Activated CD8-positive, alpha-beta T cell treated with anti-CD3 and anti-CD28 coated beads for 36 hours (primary cell): Measurements from ENCODE around the gene TAS2R60. TPM values are rescaled to one million over a fixed set of nuclear protein-coding genes. Genes with fewer than 3 reads are reported as not detected.
"Not testable (repeated sequence)": the region's sequence is repeated elsewhere in the genome, so short reads cannot be mapped to it uniquely, and the experiment has no call there.

ENCODE experiments used
- ATAC-seq: fragments of 200-7000 bp; cut with Tn5 transposase; one replicate; pipeline ENCODE4 v1.10.0; 2021; ENCODE audit warnings: mild to moderate bottlenecking, moderate library complexity
- CTCF ChIA-PET: fragments of 350-600 bp; sonication (Branson Sonifier 250); formaldehyde crosslinking; loops from one replicate; lab custom pipeline; 2021; ENCODE audit warnings: antibody characterized with exemption; lab: Charles Lee
- POLR2A ChIA-PET: fragments of 350-600 bp; sonication (Branson Sonifier 250); formaldehyde crosslinking; loops from one replicate; lab custom pipeline; 2021; ENCODE audit warnings: antibody characterized with exemption; lab: Charles Lee
- DNase-seq: peaks from one replicate; pipeline ENCODE4 v3.0.0-alpha.2; 2020
- H3K27ac Mint-ChIP-seq: one replicate; pipeline ENCODE4 v1.8.0; 2021; ENCODE audit warnings: mild to moderate bottlenecking, mixed read lengths
- H3K27me3 Mint-ChIP-seq: one replicate; pipeline ENCODE4 v1.8.0; 2021; ENCODE audit warnings: mixed read lengths
- H3K36me3 Mint-ChIP-seq: one replicate; pipeline ENCODE4 v1.8.0; 2021; ENCODE audit warnings: low read depth, mixed read lengths
- H3K4me1 Mint-ChIP-seq: one replicate; pipeline ENCODE4 v1.8.0; 2021; ENCODE audit warnings: low read depth, mixed read lengths
- H3K4me3 Mint-ChIP-seq: one replicate; pipeline ENCODE4 v1.8.0; 2021; ENCODE audit warnings: mild to moderate bottlenecking, moderate library complexity, mixed read lengths
- H3K9me3 Mint-ChIP-seq: one replicate; pipeline ENCODE4 v1.8.0; 2021; ENCODE audit warnings: mixed read lengths
- CTCF ChIP-seq: fragments of 200-600 bp; IDR thresholded peaks from one replicate; pipeline ENCODE4 v1.8.0; 2022; ENCODE audit warnings: antibody characterized with exemption, mild to moderate bottlenecking
- intact Hi-C: fragments of 100-400 bp; cut with micrococcal nuclease; formaldehyde crosslinking; loops from one replicate; pipeline ENCODE4 v1.10.0; 2022
- total RNA-seq, 2 experiments: library from RNA; stranded (reverse); gene quantifications; one replicate each; pipeline ENCODE4 v1.2.3, GENCODE V29; 2021

Gene TAS2R60
- total RNA-seq, 2 experiments from 2014 or later: not detected

DNA sequence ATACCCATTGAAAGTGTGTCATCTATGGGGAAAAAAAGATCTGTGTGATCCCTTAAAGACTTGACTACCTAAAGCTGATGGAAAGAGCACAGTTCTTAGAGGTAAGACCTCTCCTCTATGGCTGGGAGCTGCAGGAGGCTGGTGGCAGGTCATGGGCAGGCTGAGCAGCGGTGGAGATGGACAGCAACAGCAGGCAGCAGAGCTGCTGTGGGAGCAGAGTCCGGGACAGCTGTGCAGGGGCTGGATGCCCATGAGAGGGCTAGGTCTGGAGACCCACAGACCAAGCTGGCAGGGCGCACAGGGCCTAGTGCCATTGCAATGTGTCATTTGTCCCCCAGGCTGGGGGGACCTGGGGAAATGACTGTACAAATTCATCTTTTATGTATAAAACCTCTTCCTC is 21.2 kb upstream of the TAS2R60 start:
- Mint-ChIP-seq H3K9me3 (peaks cover 4% of the 10 kb centered on the region), H3K27ac (no peak overlapping the region)

GRCh38 chr7:143424476-143424875 is 18.8 kb upstream of the TAS2R60 start:
- DNase-seq, ATAC-seq, H3K27me3 Mint-ChIP-seq, intact Hi-C loops, H3K27ac Mint-ChIP-seq, H3K9me3 Mint-ChIP-seq, H3K36me3 Mint-ChIP-seq, H3K4me3 Mint-ChIP-seq, H3K4me1 Mint-ChIP-seq, POLR2A ChIA-PET: not testable (repeated sequence)
- CTCF ChIA-PET: interaction anchor here (1.3 to 1.6 kb wide), 2 partner anchors 8 to 184 kb away, joined by 3 to 6 read pairs; no protein-coding TSS in a partner anchor

More for the DNA sequence above, 21.2 kb upstream of the TAS2R60 start:
- ChIA-PET POLR2A (no interaction called here), CTCF (interaction anchor here (1.0 to 3.6 kb wide), 2 partner anchors 77 to 182 kb away, joined by 3 to 20 read pairs; no protein-coding TSS in a partner anchor)
- no peak for TF ChIP-seq CTCF
- peaks cover 13% of the 10 kb centered on the region for H3K4me1 Mint-ChIP-seq
- intact Hi-C loops: no loop called here
- H3K4me3 Mint-ChIP-seq: no peak overlapping the region
- H3K36me3 Mint-ChIP-seq: peaks cover 3% of the 10 kb centered on the region
- H3K27me3 Mint-ChIP-seq: no peaks in the 10 kb centered on the region
- DNase-seq: no peak
- no peak for ATAC-seq

DNA sequence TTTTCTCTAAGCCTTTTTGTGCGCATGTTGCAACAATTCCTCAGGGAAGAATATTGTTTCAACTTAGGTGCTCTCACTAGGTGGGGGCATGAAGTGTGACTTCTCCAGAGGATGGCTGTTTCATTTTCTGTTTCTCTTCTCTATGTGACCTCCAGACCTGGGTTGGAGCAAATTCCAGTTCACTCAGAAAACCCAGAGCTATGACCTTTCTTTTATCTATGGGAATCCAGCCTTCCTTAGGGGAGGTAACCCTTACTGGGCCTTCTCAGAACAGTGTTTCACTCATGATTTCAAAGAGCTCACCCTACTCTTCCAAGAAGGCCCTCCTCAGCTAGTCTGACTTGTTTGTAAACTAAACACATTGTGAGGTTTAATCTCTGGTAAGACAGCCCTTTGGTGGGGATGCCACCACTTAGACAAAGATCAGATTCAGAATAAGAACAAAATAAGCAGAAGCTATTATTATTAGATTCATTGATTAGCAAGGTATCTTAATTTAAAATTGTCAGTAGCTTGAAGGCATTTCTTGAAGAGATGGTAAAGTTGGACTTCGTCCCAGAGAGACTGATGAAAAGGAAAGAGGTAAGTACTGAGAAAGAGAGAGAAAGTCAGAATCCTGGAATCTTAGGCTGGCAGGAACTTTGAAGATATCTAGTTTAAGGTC is 16.6 kb upstream of the TAS2R60 start:
- no peaks in the 10 kb centered on the region for H3K9me3 Mint-ChIP-seq
- H3K4me1 Mint-ChIP-seq: peaks cover 6% of the 10 kb centered on the region
- ATAC-seq: peak; percentile 51
- no peaks in the 10 kb centered on the region for H3K36me3 Mint-ChIP-seq
- ChIA-PET POLR2A (no interaction called here), CTCF (interaction anchor here (1.0 to 1.3 kb wide), 3 partner anchors 10 to 186 kb away, joined by 3 to 7 read pairs (median 3); no protein-coding TSS in a partner anchor)
- no peak overlapping the region for H3K4me3 Mint-ChIP-seq
- peak overlapping the region; percentile 52 for H3K27ac Mint-ChIP-seq
- intact Hi-C loops: no loop called here
- H3K27me3 Mint-ChIP-seq: no peaks in the 10 kb centered on the region
- no peak for TF ChIP-seq CTCF
- DNase-seq: no peak

GRCh38 chr7:143429770-143430698 is 13.2 kb upstream of the TAS2R60 start:
- peaks cover 6% of the 10 kb centered on the region for H3K4me1 Mint-ChIP-seq
- ATAC-seq (no peak), DNase-seq (no peak)
- H3K36me3 Mint-ChIP-seq: no peaks in the 10 kb centered on the region
- H3K27me3 Mint-ChIP-seq: no peaks in the 10 kb centered on the region
- ChIA-PET POLR2A (no interaction called here), CTCF (interaction anchor here (0.6 kb wide), 1 partner anchor 13 kb away, joined by 4 read pairs; no protein-coding TSS in a partner anchor)
- intact Hi-C loops: no loop called here
- no peak overlapping the region for H3K4me3 Mint-ChIP-seq
- H3K9me3 Mint-ChIP-seq: no peaks in the 10 kb centered on the region
- TF ChIP-seq CTCF: no peak
- H3K27ac Mint-ChIP-seq: no peak overlapping the region

DNA sequence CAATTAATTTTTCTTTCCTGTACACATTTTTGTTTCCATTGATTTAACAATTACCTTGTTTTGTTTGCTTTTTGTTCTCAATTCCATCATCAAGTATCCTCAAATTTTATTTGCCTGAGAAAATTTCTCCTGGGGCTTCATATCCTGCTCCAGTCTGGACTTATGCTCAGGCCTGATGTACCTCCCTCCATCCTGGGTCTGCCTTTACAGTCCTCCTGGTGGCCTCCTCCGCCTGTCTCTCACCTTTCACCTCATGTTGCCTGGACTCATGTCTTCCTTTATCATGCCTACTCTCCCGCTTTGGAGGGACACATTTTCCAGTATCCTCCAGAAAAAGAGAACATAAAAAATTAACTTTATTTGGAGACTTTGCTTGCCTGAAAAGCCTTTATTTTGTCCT is 12.1 kb upstream of the TAS2R60 start:
- no peaks in the 10 kb centered on the region for H3K27me3 Mint-ChIP-seq
- ChIA-PET POLR2A (no interaction called here), CTCF (interaction anchor here (0.8 to 1.1 kb wide), 4 partner anchors 14 to 216 kb away, joined by 3 to 4 read pairs (median 3); no protein-coding TSS in a partner anchor)
- peaks cover 6% of the 10 kb centered on the region for H3K4me1 Mint-ChIP-seq
- no peak overlapping the region for H3K4me3 Mint-ChIP-seq
- H3K9me3 Mint-ChIP-seq: no peaks in the 10 kb centered on the region
- H3K36me3 Mint-ChIP-seq: no peaks in the 10 kb centered on the region
- no peak overlapping the region for H3K27ac Mint-ChIP-seq
- ATAC-seq: no peak
- no peak for TF ChIP-seq CTCF
- DNase-seq: no peak
- intact Hi-C loops: no loop called here
